ENCODE measurements around the gene BTG4. TPM values are rescaled to one million over a fixed set of nuclear protein-coding genes. Genes with fewer than 3 reads are reported as not detected.

Gene BTG4
- total and polyA plus RNA-seq, 2 of the 8 experiments (the other 6 are each of a cell fraction or from before 2014, with no cell fraction given) = 0.06 TPM; not detected in 1

DNA sequence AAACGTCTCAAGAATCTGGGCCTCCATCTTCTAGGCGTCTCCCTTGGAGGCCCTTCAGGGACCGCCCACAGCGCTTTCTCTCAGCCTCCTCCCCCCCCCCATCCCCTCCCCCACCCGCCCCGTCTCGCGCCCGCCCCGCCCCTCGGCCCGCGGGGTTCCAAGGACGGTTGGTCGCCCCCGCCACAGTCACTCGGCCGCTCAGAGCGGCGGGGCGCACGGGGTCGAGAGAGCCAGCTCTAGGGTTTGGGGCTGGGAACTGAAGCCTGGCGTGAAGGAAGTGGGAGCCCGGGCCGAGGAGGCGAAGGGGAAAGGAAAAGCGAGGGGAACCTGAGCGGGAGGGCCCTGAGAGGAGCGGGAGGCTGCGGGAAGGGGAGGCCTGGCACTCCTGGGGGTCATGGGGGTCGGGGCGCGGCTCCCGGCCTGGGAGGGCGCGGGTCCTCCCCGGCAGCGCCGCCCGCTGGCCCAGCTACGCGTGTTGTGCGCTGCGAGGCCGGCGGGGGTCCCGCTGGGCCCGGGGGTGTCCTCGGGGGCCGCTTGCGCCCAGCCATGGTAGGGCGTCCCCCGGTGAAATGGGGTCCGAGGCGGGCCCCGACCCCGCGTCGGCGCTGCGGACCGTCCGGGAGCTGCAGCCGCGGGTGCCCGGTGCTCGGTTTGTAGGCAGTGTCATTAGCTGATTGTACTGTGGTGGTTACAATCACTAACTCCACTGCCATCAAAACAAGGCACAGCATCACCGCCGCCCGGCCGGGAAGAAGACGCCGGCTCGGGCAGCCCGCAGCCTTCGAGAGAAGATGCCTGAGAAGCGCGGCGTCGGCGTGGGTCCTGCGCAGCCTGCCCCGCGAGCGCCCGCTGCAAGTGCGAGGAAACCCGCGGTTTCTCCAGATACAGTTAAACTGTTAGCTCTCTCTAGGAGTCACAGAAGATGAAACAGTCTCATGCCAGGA, at the start of gene BTG4 (continued):
- no peak for TF ChIP-seq CBX8 (IDR thresholded peaks at IDR 0.05; ENCODE audit: borderline replicate concordance, low read depth, low read length)
- no peak for TF ChIP-seq JUND (IDR thresholded peaks at IDR 0.05; ENCODE audit: low read length)
- TF ChIP-seq KDM5A (IDR thresholded peaks at IDR 0.05; ENCODE audit: low read length) = no peak
- TF ChIP-seq JUN (IDR thresholded peaks at IDR 0.05; ENCODE audit: low read depth, low read length) = no peak
- no peak for TF ChIP-seq CHD1 (IDR thresholded peaks at IDR 0.05; ENCODE audit: low read depth, low read length)
- no peak for TF ChIP-seq EP300 (IDR thresholded peaks at IDR 0.05; ENCODE audit: borderline replicate concordance in 1 of 2, low read depth in 2 of 2, low read length in 2 of 2)
- no peak for TF ChIP-seq SAP30 (IDR thresholded peaks at IDR 0.05; ENCODE audit: insufficient read depth, insufficient replicate concordance, low read length)
- TF ChIP-seq HDAC6 (IDR thresholded peaks at IDR 0.05; ENCODE audit: low read depth, low read length) = no peak
- TF ChIP-seq YY1 (IDR thresholded peaks at IDR 0.05; ENCODE audit: low read depth, low read length) = no peak
- no peak for TF ChIP-seq RXRA (IDR thresholded peaks at IDR 0.05; ENCODE audit: insufficient read depth, low read depth, low read length)
- TF ChIP-seq, protein P1, sequence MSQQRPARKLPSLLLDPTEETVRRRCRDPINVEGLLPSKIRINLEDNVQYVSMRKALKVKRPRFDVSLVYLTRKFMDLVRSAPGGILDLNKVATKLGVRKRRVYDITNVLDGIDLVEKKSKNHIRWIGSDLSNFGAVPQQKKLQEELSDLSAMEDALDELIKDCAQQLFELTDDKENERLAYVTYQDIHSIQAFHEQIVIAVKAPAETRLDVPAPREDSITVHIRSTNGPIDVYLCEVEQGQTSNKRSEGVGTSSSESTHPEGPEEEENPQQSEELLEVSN (IDR thresholded peaks at IDR 0.05) = peak; percentile 79
- TF ChIP-seq RBBP5 (IDR thresholded peaks at IDR 0.05; ENCODE audit: borderline replicate concordance, low read depth, low read length) = 0 out of 2 replicates have a peak, but pooled peaks have one; percentile 63
- no peak for TF ChIP-seq TAF1 (IDR thresholded peaks at IDR 0.05; ENCODE audit: low read depth, low read length)
- TF ChIP-seq RFX5 (IDR thresholded peaks at IDR 0.05; ENCODE audit: borderline replicate concordance, low read depth, low read length) = no peak
- TF ChIP-seq POU5F1 (IDR thresholded peaks at IDR 0.05; ENCODE audit: low read depth, low read length) = no peak
- TF ChIP-seq GTF2F1 (IDR thresholded peaks at IDR 0.05; ENCODE audit: borderline replicate concordance, low read depth, low read length) = no peak
- no peak for TF ChIP-seq ZNF274 (IDR thresholded peaks at IDR 0.05; ENCODE audit: borderline replicate concordance, extremely low read depth, low read length)
- no peak for TF ChIP-seq CEBPB (IDR thresholded peaks at IDR 0.05; ENCODE audit: low read depth, low read length)
- TF ChIP-seq CTBP2 (IDR thresholded peaks at IDR 0.05; ENCODE audit: borderline replicate concordance, insufficient read depth, insufficient read length, low read length) = no peak
- TF ChIP-seq NRF1 (IDR thresholded peaks at IDR 0.05; ENCODE audit: low read depth, low read length) = no peak
- peak; percentile 68 for TF ChIP-seq PHF8 (conservative IDR thresholded peaks at IDR 0.05; ENCODE audit: low read depth, low read length)
- peak; percentile 21; the same call in 1 of the 2 replicates for TF ChIP-seq TBP (IDR thresholded peaks at IDR 0.05; ENCODE audit: low read depth, low read length)
- TF ChIP-seq, protein P2, sequence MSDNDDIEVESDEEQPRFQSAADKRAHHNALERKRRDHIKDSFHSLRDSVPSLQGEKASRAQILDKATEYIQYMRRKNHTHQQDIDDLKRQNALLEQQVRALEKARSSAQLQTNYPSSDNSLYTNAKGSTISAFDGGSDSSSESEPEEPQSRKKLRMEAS (IDR thresholded peaks at IDR 0.05) = peak; percentile 54

Measured in H1 (cell line).